Upper lobe of right lung (tissue), 1 donor: Measurements from ENCODE around the gene CUL2. TPM values are rescaled to one million over a fixed set of nuclear protein-coding genes. Genes with fewer than 3 reads are reported as not detected.
"Not testable (repeated sequence)": the region's sequence is repeated elsewhere in the genome, so short reads cannot be mapped to it uniquely, and the experiment has no call there.

Source experiments
- ATAC-seq: fragments of 200-7000 bp; cut with Tn5 transposase; one replicate; pipeline ENCODE4 v1.9.1; 2020; ENCODE audit warnings: mild to moderate bottlenecking, moderate library complexity
- DNase-seq: peaks from one replicate; pipeline ENCODE4 v3.0.0-alpha.2; 2020
- H3K27ac ChIP-seq: fragments of 200-600 bp; one replicate; pipeline ENCODE4 v1.8.0; 2022
- H3K27me3 ChIP-seq: fragments of 200-600 bp; one replicate; pipeline ENCODE4 v1.8.0; 2022; ENCODE audit warnings: mild to moderate bottlenecking
- H3K36me3 ChIP-seq: fragments of 200-600 bp; one replicate; pipeline ENCODE4 v1.8.0; 2022
- H3K4me1 ChIP-seq: fragments of 200-600 bp; one replicate; pipeline ENCODE4 v1.8.0; 2022
- H3K4me3 ChIP-seq: fragments of 200-600 bp; one replicate; pipeline ENCODE4 v1.8.0; 2022; ENCODE audit warnings: mild to moderate bottlenecking
- H3K9me3 ChIP-seq: fragments of 200-600 bp; one replicate; pipeline ENCODE4 v1.8.0; 2022
- intact Hi-C: fragments of 100-400 bp; cut with DNase I; formaldehyde crosslinking; loops from one replicate; pipeline ENCODE4 v1.11.0; 2022
- total RNA-seq: library from RNA; stranded (reverse); fragmentation: NEBNext Ultra II Directional; extraction: Animal tissue kit (Norgen Biotek cat#: 25700); gene quantifications from one replicate; pipeline ENCODE4 v1.2.1, GENCODE V29; 2021
- TF ChIP-seq, protein P1 (sequence below): fragments of 200-600 bp; IDR thresholded peaks from one replicate; pipeline ENCODE4 v1.8.0; 2022; ENCODE audit warnings: antibody characterized with exemption
- donor health status: DM: no; HTN: yes; CAD: no; lungs with severe emphysema.

The CUL2 gene
- total RNA-seq, 1 donor from 2014 or later = 33.0 TPM

DNA sequence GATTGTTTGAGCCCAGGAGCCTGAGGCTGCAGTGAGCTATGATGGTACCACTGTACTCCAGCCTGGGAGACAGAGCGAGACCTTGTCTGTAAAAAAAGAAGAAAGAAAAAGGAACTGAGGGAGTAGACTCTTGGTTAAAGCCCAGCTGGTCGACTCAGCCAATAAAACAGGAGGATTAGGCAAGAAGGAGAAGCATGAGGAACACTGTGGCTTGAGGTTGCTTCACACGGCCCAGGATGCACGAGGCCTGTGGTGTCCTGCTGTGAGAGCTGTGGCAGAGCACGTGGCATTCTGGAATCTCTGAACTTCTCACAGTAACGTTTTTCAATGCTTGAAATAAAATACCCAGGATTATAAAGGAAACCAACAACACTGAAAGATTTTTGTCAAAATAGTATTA, 93.3 kb downstream of the CUL2 start:
- Histone ChIP-seq H3K4me3 (no peak overlapping the region), H3K4me1 (peaks cover 5% of the 10 kb centered on the region), H3K27ac (no peak overlapping the region), H3K36me3 (no peaks in the 10 kb centered on the region), H3K27me3 (no peaks in the 10 kb centered on the region), H3K9me3 (no peaks in the 10 kb centered on the region)
- TF ChIP-seq, protein P1, sequence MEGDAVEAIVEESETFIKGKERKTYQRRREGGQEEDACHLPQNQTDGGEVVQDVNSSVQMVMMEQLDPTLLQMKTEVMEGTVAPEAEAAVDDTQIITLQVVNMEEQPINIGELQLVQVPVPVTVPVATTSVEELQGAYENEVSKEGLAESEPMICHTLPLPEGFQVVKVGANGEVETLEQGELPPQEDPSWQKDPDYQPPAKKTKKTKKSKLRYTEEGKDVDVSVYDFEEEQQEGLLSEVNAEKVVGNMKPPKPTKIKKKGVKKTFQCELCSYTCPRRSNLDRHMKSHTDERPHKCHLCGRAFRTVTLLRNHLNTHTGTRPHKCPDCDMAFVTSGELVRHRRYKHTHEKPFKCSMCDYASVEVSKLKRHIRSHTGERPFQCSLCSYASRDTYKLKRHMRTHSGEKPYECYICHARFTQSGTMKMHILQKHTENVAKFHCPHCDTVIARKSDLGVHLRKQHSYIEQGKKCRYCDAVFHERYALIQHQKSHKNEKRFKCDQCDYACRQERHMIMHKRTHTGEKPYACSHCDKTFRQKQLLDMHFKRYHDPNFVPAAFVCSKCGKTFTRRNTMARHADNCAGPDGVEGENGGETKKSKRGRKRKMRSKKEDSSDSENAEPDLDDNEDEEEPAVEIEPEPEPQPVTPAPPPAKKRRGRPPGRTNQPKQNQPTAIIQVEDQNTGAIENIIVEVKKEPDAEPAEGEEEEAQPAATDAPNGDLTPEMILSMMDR = no peak
- intact Hi-C loops = no loop called here
- ATAC-seq (peak; percentile 87), DNase-seq (peak; percentile 84)

DNA sequence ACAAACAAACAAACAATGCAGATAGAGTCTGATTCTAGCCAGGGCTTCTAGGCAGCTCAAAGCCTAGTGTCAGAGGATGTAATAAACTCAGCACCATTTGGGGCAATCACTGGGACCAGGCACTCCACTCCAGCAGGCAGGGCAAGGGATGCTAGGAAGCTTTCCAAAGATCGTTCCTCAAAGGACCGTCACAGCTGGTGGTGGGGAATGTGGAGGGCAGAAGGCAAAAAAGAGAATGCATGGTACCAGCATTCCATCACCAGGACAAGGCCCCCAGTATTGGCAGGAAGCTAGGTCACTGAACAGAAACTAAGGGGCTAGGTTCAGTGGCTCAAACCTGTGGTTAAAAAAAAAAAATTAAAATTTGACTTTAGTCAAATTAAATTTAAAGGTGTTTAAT, 94.2 kb downstream of the CUL2 start:
- intact Hi-C loops = no loop called here
- ATAC-seq = no peak
- no peaks in the 10 kb centered on the region for H3K9me3 ChIP-seq
- TF ChIP-seq, protein P1 = no peak
- H3K27ac ChIP-seq = no peak overlapping the region
- H3K36me3 ChIP-seq = no peaks in the 10 kb centered on the region
- H3K4me1 ChIP-seq = peaks cover 5% of the 10 kb centered on the region
- H3K4me3 ChIP-seq = no peak overlapping the region
- H3K27me3 ChIP-seq = no peaks in the 10 kb centered on the region
- DNase-seq = no peak

DNA sequence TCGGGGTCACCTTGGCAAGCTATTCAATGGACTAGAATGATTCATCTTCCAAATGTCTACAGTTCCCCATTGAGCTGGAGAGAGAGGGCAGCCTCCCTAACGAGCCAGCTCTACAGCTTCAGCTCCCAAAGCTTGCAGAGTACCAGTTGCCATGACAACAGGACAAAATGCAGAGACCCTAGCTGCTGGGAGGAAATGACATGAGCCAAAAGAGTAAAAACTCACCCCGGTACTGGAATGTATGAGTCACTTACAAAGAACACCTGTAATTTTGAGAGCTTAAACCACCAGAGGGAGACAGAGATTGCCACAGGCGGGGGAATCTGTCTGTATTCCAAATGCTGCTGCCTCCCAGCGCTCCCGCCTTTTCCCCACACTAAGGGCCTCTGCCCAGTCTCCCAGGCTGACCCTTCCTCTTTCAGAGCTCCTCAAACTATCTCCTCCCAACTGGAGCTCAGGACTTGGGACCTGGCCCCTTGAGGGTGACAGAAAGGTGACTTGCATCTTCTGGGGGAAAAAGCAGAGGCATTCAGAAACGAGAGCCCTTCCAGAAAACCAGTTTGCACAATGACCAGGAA, 95.5 kb downstream of the CUL2 start:
- intact Hi-C loops = no loop called here
- TF ChIP-seq, protein P1 = peak; percentile 65
- no peaks in the 10 kb centered on the region for H3K27me3 ChIP-seq
- H3K4me1 ChIP-seq = peaks cover 5% of the 10 kb centered on the region
- no peak overlapping the region for H3K4me3 ChIP-seq
- no peaks in the 10 kb centered on the region for H3K36me3 ChIP-seq
- ATAC-seq = peak; percentile 87
- H3K27ac ChIP-seq = no peak overlapping the region
- peak; percentile 70 for DNase-seq
- H3K9me3 ChIP-seq = no peaks in the 10 kb centered on the region

DNA sequence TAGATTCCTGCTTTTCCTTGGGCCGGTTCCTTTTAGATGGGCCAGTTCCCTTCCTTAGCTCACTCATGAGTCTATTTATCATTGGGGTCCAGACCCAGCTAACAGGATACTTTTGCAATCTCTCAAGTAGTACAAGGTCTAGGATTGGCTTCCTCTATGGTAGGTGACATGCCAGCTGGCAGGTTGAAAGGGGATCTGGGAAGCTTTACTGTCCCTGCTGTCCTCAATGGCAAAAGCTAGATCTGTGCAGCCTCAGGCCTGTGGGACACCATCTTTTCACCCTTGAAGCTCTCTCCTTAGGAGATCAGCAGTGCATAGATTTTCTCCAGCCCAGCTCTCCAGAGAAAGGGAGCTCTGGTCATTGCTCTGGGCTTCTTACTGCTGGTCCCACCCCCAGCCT, 96.4 kb downstream of the CUL2 start:
- H3K4me1 ChIP-seq = peaks cover 5% of the 10 kb centered on the region
- intact Hi-C loops = no loop called here
- TF ChIP-seq, protein P1 = no peak
- H3K9me3 ChIP-seq = no peaks in the 10 kb centered on the region
- no peaks in the 10 kb centered on the region for H3K27me3 ChIP-seq
- ATAC-seq (no peak), DNase-seq (no peak)
- H3K36me3 ChIP-seq = no peaks in the 10 kb centered on the region
- H3K27ac ChIP-seq = no peak overlapping the region
- H3K4me3 ChIP-seq = no peak overlapping the region

DNA sequence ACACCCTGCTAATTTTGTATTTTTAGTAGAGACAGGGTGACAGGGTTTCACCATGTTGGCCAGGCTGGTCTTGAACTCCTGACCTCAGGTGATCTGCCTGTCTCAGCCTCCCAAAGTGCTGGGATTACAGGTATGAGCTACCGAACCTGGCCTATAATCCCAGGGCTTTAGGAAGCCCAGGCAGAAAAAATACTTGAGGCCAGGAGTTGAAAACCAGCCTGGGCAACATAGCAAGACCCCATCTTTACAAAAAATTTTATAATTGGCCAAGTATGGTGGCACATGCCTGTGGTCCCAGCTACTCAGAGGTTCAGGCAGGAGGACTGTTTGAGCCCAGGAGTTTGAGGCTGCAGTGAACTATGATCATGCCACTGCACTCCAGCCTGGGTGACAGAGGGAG, 99.0 kb downstream of the CUL2 start:
- intact Hi-C loops, ATAC-seq, H3K27me3 ChIP-seq: not testable (repeated sequence)

DNA sequence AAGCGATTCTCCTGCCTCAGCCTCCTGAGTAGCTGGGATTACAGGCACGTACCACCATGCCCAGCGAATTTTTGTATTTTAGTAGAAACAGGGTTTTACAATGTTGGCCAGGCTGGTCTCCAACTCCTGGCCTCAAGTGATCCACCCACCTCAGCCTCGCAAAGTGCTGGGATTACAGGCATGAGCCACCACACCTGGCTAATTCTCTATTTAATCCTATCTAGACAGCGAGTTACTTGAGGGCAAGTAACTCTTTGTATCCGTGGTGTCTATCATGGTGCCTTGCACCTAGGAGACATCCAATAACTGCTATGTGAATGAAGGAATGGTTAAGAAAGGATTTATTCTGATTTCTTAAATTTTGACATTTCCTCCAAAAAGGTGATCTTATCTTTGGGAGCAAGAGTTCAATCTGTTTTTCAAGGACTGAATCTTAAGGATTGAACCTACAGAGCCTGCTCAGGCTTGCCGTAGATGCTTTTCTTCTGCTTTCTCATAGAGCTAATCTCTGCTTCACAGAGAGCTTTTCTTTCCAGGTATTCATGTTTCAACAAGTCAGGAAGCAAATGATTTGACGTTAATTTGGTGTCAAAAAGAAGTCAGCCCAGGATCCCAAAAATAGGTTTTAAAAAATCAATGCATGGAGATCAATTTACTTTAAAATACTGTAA, 101.6 kb downstream of the CUL2 start:
- TF ChIP-seq, protein P1 = no peak
- no peak overlapping the region for H3K27ac ChIP-seq

More for the DNA sequence above, 99.0 kb downstream of the CUL2 start:
- H3K9me3 ChIP-seq, H3K27ac ChIP-seq, H3K4me3 ChIP-seq, DNase-seq, H3K36me3 ChIP-seq, H3K4me1 ChIP-seq: not testable (repeated sequence)

More for the DNA sequence above, 101.6 kb downstream of the CUL2 start:
- Histone ChIP-seq H3K27me3 (no peaks in the 10 kb centered on the region), H3K36me3 (no peaks in the 10 kb centered on the region), H3K9me3 (peaks cover 14% of the 10 kb centered on the region), H3K4me3 (no peak overlapping the region), H3K4me1 (no peaks in the 10 kb centered on the region)
- intact Hi-C loops = no loop called here
- DNase-seq (no peak), ATAC-seq (no peak)
